Lower lobe of right lung (tissue), 2 donors: Measurements from ENCODE around the gene HOXA9. TPM values are rescaled to one million over a fixed set of nuclear protein-coding genes. Genes with fewer than 3 reads are reported as not detected.

Experiments
- ATAC-seq, 2 donors: fragments of 200-7000 bp; cut with Tn5 transposase; one replicate each; pipeline ENCODE4 v1.9.1; 2020 to 2022; ENCODE audit warnings: mild to moderate bottlenecking in 2 of 2, moderate library complexity in 2 of 2
- DNase-seq: peaks from one replicate; pipeline ENCODE4 v3.0.0-alpha.2; 2020
- H3K27ac ChIP-seq: fragments of 200-600 bp; one replicate; pipeline ENCODE4 v1.8.0; 2022
- H3K27me3 ChIP-seq: fragments of 200-600 bp; one replicate; pipeline ENCODE4 v1.8.0; 2022; ENCODE audit warnings: low read depth
- H3K36me3 ChIP-seq: fragments of 200-600 bp; one replicate; pipeline ENCODE4 v1.8.0; 2022; ENCODE audit warnings: mild to moderate bottlenecking
- H3K4me1 ChIP-seq: fragments of 200-600 bp; one replicate; pipeline ENCODE4 v1.8.0; 2022
- H3K4me3 ChIP-seq: fragments of 200-600 bp; one replicate; pipeline ENCODE4 v1.8.0; 2022; ENCODE audit warnings: mild to moderate bottlenecking
- H3K9me3 ChIP-seq: fragments of 200-600 bp; one replicate; pipeline ENCODE4 v1.8.0; 2022
- CTCF ChIP-seq: fragments of 200-600 bp; IDR thresholded peaks from one replicate; pipeline ENCODE4 v1.8.0; 2022; ENCODE audit warnings: antibody characterized with exemption, mild to moderate bottlenecking
- intact Hi-C: fragments of 100-400 bp; cut with DNase I; formaldehyde crosslinking; loops from one replicate; pipeline ENCODE4 v1.11.0; 2022
- total RNA-seq: library from RNA; stranded (reverse); fragmentation: NEBNext Ultra II Directional; extraction: Animal tissue kit (Norgen Biotek cat#: 25700); gene quantifications from one replicate; pipeline ENCODE4 v1.2.1, GENCODE V29; 2021
- donor health status: DM: no; HTN: yes; CAD: no; lungs with severe emphysema.

Gene HOXA9
- total RNA-seq, 1 donor from 2014 or later: 1.7 TPM

GRCh38 chr7:27176962-27177794, 11.8 kb upstream of the HOXA9 start:
- DNase-seq (peak; percentile 34), ATAC-seq (no peak)
- peaks cover 99% of the 10 kb centered on the region for H3K27me3 ChIP-seq
- H3K36me3 ChIP-seq: no peaks in the 10 kb centered on the region
- no peak overlapping the region for H3K27ac ChIP-seq
- TF ChIP-seq CTCF: no peak
- H3K4me3 ChIP-seq: no peak overlapping the region
- intact Hi-C loops: no loop called here
- no peaks in the 10 kb centered on the region for H3K9me3 ChIP-seq
- peaks cover 32% of the 10 kb centered on the region for H3K4me1 ChIP-seq

- H3K36me3 ChIP-seq: no peaks in the 10 kb centered on the region
- peaks cover 36% of the 10 kb centered on the region for H3K4me1 ChIP-seq
- no peak for TF ChIP-seq CTCF
- H3K27me3 ChIP-seq: peaks cover 99% of the 10 kb centered on the region
- ATAC-seq (no peak), DNase-seq (no peak)
- no peak overlapping the region for H3K27ac ChIP-seq
- H3K4me3 ChIP-seq: no peak overlapping the region
- H3K9me3 ChIP-seq: no peaks in the 10 kb centered on the region
- intact Hi-C loops: no loop called here
These were observed 11.1 kb upstream of the HOXA9 start for GRCh38 chr7:27176524-27176845.

GRCh38 chr7:27175626-27176523, 10.5 kb upstream of the HOXA9 start:
- H3K27me3 ChIP-seq: peaks cover 100% of the 10 kb centered on the region
- peaks cover 36% of the 10 kb centered on the region for H3K4me1 ChIP-seq
- TF ChIP-seq CTCF: no peak
- H3K27ac ChIP-seq: no peak overlapping the region
- no peaks in the 10 kb centered on the region for H3K36me3 ChIP-seq
- no peaks in the 10 kb centered on the region for H3K9me3 ChIP-seq
- ATAC-seq (no peak), DNase-seq (peak; percentile 12)
- no peak overlapping the region for H3K4me3 ChIP-seq
- intact Hi-C loops: no loop called here

GRCh38 chr7:27174874-27175625, 9.7 kb upstream of the HOXA9 start:
- no peak for TF ChIP-seq CTCF
- Histone ChIP-seq H3K36me3 (no peaks in the 10 kb centered on the region), H3K27ac (no peak overlapping the region), H3K4me1 (peaks cover 38% of the 10 kb centered on the region), H3K9me3 (no peaks in the 10 kb centered on the region), H3K27me3 (peaks cover 100% of the 10 kb centered on the region), H3K4me3 (no peak overlapping the region)
- ATAC-seq (no peak), DNase-seq (no peak)
- intact Hi-C loops: no loop called here
